Fibroblast of mammary gland (primary cell): ENCODE data around the gene DNAJC7.

Experiments used
- DNase-seq: peaks from one replicate; pipeline ENCODE4 v3.0.0-alpha.2; 2010; ENCODE audit warnings: low read depth
- H3K4me3 ChIP-seq: 2 replicates; pipeline ENCODE4 v1.5.1; 2011; ENCODE audit warnings: low read depth, mild to moderate bottlenecking, low read length, moderate library complexity; ENCODE audit not compliant: control insufficient read depth
- TF ChIP-seq, protein P1 (sequence below): conservative IDR thresholded peaks from 2 replicates; pipeline ENCODE4 v1.5.1; 2011; ENCODE audit warnings: low read depth, low read length, inconsistent platforms; ENCODE audit not compliant: control insufficient read depth, insufficient read depth

Gene DNAJC7

DNA sequence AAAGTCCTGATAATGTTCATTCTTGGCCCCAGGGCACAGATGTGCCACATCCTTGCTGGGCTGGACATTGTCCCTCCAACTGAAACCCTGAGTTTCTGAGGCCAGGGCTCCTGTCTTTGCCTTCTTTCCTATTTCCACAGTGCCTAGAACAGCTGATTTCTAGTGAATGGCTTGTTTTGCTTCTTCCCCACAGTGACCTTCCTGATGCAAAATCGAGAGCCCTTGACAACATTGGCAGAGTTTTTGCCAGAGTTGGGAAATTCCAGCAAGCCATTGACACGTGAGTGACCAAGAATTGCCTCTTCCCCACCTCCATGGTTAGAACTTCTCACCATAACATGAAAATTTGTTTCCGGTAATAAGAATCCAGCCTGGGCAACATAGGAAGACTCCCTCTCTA lies 72.3 kb downstream of the DNAJC7 start:
- TF ChIP-seq, protein P1, sequence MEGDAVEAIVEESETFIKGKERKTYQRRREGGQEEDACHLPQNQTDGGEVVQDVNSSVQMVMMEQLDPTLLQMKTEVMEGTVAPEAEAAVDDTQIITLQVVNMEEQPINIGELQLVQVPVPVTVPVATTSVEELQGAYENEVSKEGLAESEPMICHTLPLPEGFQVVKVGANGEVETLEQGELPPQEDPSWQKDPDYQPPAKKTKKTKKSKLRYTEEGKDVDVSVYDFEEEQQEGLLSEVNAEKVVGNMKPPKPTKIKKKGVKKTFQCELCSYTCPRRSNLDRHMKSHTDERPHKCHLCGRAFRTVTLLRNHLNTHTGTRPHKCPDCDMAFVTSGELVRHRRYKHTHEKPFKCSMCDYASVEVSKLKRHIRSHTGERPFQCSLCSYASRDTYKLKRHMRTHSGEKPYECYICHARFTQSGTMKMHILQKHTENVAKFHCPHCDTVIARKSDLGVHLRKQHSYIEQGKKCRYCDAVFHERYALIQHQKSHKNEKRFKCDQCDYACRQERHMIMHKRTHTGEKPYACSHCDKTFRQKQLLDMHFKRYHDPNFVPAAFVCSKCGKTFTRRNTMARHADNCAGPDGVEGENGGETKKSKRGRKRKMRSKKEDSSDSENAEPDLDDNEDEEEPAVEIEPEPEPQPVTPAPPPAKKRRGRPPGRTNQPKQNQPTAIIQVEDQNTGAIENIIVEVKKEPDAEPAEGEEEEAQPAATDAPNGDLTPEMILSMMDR: no peak
- no peak overlapping the region for H3K4me3 ChIP-seq
- no peak for DNase-seq

DNA sequence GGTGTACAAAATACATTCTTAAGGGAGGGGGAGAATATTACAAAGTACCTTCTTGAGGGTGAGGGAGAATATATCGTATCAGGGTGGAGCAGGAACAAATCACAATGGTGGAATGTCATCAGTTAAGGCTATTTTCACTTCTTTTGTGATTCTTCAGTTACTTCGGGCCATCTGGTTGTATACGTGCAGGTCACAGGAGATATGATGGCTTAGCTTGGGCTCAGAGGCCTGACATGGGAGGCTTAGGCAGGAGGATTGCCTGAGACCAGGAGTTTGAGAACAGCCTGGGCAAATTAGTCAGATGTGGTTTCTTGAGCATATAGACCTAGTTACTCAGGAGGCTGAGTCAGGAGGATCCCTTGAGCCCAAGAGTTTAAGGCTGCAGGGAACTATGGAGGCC lies 73.7 kb downstream of the DNAJC7 start:
- H3K4me3 ChIP-seq: no peak overlapping the region
- TF ChIP-seq, protein P1: no peak
- DNase-seq: no peak

DNA sequence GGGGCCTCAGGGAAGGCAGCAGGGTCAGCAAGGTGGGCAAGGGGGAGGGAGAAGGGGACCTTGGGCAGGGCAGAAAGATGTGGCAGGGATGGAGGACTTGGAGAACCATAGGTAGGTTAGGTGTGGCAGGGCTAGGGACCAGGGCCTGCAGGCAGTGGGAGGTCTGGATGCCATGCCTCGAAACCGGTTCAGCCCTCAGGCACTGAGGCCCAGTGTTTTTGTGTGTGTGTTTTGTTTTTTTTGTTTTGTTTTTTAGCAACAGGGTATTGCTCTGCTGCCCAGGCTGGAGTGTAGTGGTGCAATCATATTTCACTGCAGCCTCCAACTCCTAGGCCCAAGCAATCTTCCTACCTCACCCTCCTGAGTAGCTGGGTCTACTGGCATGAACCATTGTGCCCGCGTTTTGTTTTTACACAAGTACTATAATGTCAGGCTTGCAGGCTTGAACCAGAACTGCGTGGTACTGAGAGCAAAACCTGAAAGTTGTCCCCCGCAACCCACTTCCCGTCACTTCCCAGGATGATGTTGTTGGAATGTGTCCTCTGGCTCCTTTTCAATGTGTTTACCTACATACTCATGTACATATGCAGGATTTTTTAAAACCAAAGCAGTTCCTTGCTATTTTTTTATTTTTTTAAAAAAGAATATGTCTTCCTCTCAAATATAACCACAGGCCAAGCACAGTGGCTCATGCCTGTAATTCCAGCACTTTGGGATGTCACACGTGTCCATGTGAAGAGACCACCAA lies 74.4 kb downstream of the DNAJC7 start:
- DNase-seq: no peak
- TF ChIP-seq, protein P1: no peak
- no peak overlapping the region for H3K4me3 ChIP-seq

DNA sequence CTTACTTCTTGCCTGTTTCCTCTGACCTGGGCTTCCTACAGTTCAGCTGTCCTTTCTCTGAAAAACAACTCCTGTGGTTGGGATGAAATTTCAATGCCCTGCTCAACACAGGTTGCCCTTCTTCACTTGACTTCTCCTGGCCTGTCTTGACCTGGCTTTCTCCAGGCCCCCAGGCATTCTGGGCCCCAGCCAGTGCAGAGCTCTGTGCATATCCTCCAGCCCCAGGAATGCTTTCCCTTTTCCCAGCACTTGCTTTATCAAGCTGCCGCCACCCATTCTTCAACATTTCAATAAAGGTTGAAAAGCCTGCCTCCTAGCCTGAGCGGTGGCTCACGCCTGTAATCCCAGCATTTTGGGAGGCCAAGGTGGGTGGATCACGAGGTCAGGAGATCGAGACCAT lies 76.1 kb downstream of the DNAJC7 start:
- TF ChIP-seq, protein P1: no peak
- H3K4me3 ChIP-seq: no peak overlapping the region
- no peak for DNase-seq

DNA sequence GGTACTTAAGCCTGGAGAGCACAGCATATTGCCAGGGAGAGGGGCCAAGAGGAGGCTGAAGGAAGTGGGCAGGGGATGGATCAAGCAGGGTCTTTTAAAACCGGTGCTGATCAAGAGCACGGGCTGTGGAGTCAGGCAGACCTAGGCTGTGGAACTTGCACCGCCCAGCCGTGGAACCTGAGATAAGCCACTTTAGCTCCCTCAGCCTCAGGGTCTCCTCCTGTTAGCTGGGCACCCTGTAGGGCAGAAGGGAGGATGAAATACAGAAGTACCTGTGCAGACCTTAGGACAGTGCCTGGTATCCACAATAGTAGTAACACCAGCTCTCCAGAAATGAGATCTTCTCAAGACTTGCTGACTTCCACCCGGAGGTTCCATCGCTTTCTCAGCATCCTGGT lies 77.5 kb downstream of the DNAJC7 start:
- H3K4me3 ChIP-seq: no peak overlapping the region
- no peak for DNase-seq
- TF ChIP-seq, protein P1: no peak

DNA sequence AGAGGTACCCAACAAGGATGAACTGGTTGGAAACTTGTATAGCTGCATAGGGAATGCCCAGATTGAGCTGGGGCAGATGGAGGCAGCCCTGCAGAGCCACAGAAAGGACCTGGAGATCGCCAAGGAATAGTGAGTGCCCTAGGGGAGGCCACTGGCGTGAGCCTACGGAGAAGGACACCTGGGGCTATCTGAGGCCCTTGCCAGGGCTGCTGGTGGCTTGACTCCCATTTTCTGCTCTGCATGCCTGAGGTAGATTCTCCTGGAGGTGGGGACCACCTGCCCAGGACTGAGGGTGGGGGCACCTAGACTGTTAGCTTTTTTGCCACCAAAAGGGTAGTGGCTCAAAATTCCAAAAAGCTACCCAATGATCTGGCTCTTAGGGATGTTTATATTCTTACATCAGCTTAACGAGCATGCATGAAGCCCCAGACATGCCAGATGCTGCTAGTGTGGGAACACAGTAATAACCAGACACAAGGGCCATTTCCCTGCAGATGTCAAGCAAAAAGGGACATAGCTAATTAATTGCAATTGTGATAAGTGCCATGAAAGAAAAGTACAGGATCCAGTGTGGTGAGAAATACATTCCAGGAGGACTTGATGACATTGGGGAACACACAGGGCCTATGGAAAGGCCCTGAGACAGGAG lies 78.1 kb downstream of the DNAJC7 start:
- TF ChIP-seq, protein P1: no peak
- no peak overlapping the region for H3K4me3 ChIP-seq
- no peak for DNase-seq
